PC-3 (cell line): ENCODE results near the gene NFE2L1.

Experiments used
- CTCF ChIP-seq: fragments of 300-600 bp; sonication (generic); conservative IDR thresholded peaks from 2 replicates; pipeline ENCODE4 v1.5.1; 2017; ENCODE audit warnings: antibody characterized with exemption, low read depth, mild to moderate bottlenecking, low read length
- EZH2phosphoT487 ChIP-seq: fragments of 300-600 bp; sonication (generic); IDR thresholded peaks from 2 replicates; pipeline ENCODE4 v1.6.1; 2018; ENCODE audit warnings: mild to moderate bottlenecking, antibody characterized with exemption, low read length, borderline replicate concordance

- no peak for TF ChIP-seq EZH2phosphoT487
- no peak for TF ChIP-seq CTCF
Observed at GRCh38 chr17:48016112-48016511, 32.0 kb upstream of the NFE2L1 start.
